ENCODE results near the gene DIAPH2.

DIAPH2 gene

GRCh38 chrX:97211070-97211469, 526.4 kb downstream of the DIAPH2 start:
- DNase-seq: no peak

GRCh38 chrX:97215186-97215585, 530.5 kb downstream of the DIAPH2 start:
- no peak for DNase-seq

GRCh38 chrX:97224148-97224547, 539.5 kb downstream of the DIAPH2 start:
- no peak for DNase-seq

GRCh38 chrX:97229318-97229717, 544.7 kb downstream of the DIAPH2 start:
- DNase-seq: no peak

GRCh38 chrX:97230948-97231347, 546.3 kb downstream of the DIAPH2 start:
- no peak for DNase-seq

GRCh38 chrX:97234471-97235081, 549.9 kb downstream of the DIAPH2 start:
- DNase-seq: no peak

- DNase-seq: no peak
These were observed 554.0 kb downstream of the DIAPH2 start for GRCh38 chrX:97238632-97239031.

- DNase-seq: no peak
These were observed 567.5 kb downstream of the DIAPH2 start for GRCh38 chrX:97252111-97252510.

GRCh38 chrX:97260679-97261078, 576.0 kb downstream of the DIAPH2 start:
- no peak for DNase-seq

GRCh38 chrX:97266406-97267121, 581.9 kb downstream of the DIAPH2 start:
- DNase-seq: no peak

GRCh38 chrX:97267396-97268181, 582.9 kb downstream of the DIAPH2 start:
- no peak for DNase-seq

- no peak for DNase-seq
These were observed 583.6 kb downstream of the DIAPH2 start for GRCh38 chrX:97268182-97268680.

GRCh38 chrX:97284531-97284930, 599.9 kb downstream of the DIAPH2 start:
- no peak for DNase-seq

GRCh38 chrX:97290199-97290598, 605.6 kb downstream of the DIAPH2 start:
- DNase-seq: no peak

GRCh38 chrX:97294041-97294440, 609.4 kb downstream of the DIAPH2 start:
- DNase-seq: no peak

- DNase-seq: no peak
These were observed 611.3 kb downstream of the DIAPH2 start for GRCh38 chrX:97295954-97296353.

- no peak for DNase-seq
These were observed 622.3 kb downstream of the DIAPH2 start for GRCh38 chrX:97306771-97307470.

GRCh38 chrX:97308171-97308570, 623.5 kb downstream of the DIAPH2 start:
- DNase-seq: no peak

GRCh38 chrX:97309487-97310116, 625.0 kb downstream of the DIAPH2 start:
- no peak for DNase-seq

- no peak for DNase-seq
These were observed 625.7 kb downstream of the DIAPH2 start for GRCh38 chrX:97310373-97310772.

GRCh38 chrX:97311066-97311778, 626.6 kb downstream of the DIAPH2 start:
- DNase-seq: no peak

GRCh38 chrX:97314345-97314744, 629.7 kb downstream of the DIAPH2 start:
- DNase-seq: no peak

All from NCI-H2107 (cell line).